T follicular helper cell (primary cell): ENCODE measurements around the gene ELOVL1.
A peak's percentile ranks its signal among the peaks of the same experiment; 100 is the strongest.
"Not testable (repeated sequence)": the region's sequence is repeated elsewhere in the genome, so short reads cannot be mapped to it uniquely, and the experiment has no call there.

Source experiments
- DNase-seq: peaks from one replicate; pipeline ENCODE4 v3.0.0-alpha.2; 2020; ENCODE audit warnings: low read depth

The ELOVL1 gene

GRCh38 chr1:43381612-43382011, 13.8 kb upstream of the ELOVL1 start:
- DNase-seq, result no peak

DNA sequence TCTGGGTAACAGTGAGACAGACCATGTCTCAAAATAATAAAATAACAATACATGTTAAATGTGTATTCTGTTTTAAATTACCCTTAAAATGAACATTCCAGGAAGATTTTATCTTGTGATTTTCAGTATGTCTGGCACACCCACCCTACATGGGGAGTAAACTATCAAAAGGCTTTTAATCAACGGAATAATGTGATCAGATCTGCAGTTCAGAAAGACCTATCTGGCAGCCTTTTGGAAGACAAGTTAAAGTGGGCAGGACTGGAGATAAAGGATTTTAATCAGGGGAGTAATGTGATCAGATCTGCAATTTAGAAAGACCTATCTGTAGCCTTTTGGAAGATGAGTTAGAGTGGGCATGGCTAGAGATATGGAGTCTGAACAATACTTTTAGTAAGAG, 11.7 kb upstream of the ELOVL1 start:
- DNase-seq, result no peak

GRCh38 chr1:43377831-43378230, 10.0 kb upstream of the ELOVL1 start:
- no peak for DNase-seq

GRCh38 chr1:43376723-43377235, 9.0 kb upstream of the ELOVL1 start:
- no peak for DNase-seq

DNA sequence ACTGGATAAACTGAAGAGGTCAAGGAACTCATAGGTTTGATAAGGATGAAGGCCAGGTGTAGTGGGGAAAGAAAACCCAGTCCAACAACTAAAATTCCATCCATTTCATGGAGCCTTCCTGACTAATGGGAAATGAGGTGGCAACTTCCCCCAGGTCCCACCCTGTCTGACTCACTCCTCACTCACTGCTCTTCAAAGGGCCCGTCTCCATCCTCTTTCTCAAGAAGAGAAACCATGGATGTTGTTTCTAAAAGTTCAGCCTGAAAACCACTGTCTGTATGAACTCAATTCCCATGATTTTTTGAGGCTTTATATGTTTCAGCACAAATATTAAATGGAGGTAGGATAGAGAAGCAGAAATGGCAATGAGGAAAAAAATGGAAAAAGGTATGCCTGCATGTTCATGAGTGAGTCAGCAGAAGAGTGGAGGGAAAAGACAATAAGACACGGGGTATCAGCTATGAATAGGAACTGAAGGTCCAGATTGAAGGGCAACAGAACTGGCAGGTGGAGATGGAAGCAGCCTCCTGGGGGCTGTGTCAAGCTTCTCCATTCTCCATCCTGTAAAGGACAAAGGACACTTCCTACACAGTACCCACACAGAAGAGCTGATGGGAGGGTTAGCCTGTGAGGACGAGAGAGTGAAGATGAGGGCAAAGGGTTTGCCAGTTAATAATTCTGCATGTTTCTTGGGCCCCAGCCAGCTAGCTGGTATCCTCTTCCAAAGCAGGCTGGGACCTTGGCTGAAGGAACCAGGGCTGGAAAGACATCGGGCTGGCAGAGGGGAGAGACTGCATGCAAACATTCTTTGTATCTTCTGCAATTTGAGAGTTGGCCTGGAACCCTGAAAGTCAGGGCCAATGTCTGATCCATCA, 5.5 kb upstream of the ELOVL1 start:
- DNase-seq, result no peak

DNA sequence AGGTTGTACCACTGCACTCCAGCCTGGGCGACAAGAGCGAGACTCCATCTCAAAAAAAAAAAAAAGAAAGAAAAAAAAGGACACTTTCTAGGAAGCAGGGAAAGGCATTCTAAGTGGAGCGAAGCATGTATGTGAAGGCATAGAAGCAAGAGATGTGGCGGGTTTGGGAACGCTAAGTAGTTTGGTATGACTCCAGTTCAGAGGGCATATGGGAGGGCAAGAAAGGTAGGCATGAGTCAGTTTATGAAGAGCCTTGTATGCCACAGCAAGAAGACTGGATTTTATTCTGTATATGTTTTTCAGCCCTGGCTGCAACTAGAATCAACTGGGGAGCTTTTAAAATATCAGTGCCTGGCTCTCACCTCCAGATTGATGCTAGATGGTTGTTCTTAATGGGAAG, 4.4 kb upstream of the ELOVL1 start:
- no peak for DNase-seq

GRCh38 chr1:43370564-43370963, 2.8 kb upstream of the ELOVL1 start:
- DNase-seq, result no peak

GRCh38 chr1:43369779-43370178, 2.0 kb upstream of the ELOVL1 start:
- DNase-seq, result not testable (repeated sequence)

DNA sequence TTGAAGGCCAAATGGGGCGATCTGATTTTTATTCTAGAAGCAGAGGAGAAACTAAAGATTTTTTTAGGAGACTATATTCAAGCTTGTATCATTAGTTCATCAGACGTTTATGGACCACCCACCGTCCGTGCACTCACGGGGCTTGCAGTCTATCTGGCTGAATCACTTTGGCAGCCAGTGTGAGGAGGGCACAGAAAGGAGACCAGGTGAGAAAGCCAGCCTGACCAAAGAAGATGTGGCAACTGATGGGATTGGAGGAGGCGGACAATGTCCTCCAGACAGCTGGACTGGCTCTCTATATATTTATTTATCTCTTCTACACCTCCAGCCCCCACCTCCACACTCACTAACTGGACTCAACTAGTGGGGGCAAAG, 822 bp upstream of the ELOVL1 start:
- no peak for DNase-seq

DNA sequence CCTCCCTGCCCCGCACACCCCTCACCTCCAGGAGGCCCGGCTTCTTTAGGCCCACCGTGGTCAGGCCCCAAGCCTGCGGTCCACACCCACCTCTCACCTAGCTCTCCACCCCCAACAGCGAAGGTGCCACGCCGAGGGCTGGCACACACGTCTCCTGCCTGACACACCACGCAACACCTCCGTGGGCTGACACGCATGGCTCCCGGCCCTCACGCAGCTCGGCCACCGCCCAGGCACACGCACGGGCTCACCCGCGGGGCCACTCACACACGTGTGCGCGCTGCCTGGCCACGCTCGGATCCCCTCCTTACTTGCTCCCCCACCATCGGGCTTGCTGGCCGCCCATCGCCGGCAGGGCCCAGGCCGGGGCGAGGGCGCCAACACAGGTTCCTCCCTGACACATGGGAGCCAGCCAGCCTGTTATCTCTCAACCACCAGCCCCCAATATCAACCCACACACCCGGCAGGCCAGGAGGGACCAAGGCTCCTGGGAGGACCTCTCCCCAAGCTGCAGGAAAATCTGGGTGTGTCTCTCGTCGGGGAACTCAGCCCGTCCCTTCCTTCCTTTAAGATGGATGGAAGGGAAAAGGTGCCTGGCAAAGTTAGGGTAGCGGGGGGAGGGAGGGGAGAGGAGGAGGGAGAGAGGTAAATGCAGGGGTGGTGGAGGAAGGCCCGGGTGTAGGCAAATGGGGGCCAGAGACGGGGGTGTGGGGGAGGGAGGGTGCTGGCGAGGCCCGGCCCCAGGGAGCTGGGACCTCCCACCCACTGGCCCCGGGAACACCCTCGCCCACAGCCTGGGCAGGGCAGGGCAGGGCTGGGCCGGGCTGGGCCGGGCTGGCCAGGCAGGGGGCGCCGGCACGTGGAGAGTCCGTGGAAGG, 546 bp downstream of the ELOVL1 start:
- no peak for DNase-seq

DNA sequence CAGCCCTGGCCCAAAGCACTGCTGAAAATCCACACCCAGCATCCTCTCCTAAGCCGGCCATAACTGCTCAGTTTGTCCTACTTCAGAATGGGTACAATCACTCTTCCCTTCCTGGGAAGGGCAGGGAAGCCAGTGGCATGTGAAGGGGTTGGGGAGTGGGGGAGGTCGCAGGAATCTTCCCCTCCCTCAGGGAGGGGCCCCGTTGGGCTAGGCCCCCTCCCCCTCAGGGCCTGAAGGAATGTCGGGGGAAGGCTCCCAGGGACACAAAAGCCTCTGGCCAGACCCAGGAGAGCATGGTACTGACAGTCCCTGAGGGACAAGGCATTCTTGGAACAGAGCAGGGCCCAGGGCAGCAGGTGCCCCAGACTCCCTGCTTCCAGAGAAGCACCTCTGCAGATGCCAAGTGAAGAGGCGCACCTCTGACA, 1.2 kb downstream of the ELOVL1 start:
- DNase-seq, result no peak

- no peak for DNase-seq
Observed at GRCh38 chr1:43366179-43366578, 1.6 kb downstream of the ELOVL1 start.

DNA sequence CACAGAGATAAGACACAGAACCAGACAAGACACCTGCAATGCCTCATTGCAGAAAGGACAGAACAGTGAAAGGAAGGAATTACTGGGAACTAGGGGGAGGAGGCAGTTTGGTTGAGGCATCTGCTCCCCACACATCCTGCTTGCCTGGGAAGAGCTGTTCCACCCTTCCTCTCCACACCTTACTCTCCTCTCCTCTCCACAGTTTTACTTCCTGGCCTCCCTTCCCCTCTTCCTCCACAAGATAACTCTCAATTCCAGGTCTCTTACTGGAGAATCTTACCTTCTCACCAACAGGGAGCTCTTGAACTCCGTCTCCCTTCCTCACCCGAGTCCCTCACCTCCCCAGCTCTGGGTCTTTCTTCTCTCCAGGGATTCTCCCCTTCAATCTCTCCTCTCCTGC, 2.1 kb downstream of the ELOVL1 start:
- DNase-seq, result no peak

DNA sequence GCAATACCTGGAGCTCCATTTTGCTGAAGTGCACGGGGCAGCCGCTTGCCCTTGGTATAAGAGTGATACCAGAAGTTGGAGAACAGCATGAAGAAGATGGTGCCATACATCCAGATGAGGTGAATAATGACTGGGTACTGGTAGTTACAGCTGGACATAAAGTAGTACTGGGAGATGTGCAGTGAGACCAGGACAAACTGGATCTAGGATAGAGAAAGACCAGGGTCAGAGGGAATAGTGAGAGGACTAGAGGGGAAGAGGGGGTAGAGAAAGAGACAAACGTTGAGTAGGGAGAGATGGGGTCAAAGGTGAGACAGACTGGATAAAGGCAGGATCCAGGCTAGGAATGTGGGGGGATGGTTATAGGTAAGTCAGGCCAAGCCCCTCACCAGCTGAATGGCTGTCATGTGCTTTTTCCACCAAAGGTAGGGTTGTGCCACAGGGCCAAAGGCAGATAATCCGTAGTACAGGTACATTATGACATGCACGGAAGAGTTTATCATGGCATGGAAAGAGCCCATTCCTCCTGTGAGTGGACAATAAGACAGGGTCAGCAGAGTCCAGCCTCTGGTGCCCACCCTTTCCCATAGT, 3.8 kb downstream of the ELOVL1 start:
- DNase-seq, result no peak

GRCh38 chr1:43363283-43363934, 4.4 kb downstream of the ELOVL1 start:
- no peak for DNase-seq

- DNase-seq, result no peak
Observed at GRCh38 chr1:43360616-43361015, 7.2 kb downstream of the ELOVL1 start.

DNA sequence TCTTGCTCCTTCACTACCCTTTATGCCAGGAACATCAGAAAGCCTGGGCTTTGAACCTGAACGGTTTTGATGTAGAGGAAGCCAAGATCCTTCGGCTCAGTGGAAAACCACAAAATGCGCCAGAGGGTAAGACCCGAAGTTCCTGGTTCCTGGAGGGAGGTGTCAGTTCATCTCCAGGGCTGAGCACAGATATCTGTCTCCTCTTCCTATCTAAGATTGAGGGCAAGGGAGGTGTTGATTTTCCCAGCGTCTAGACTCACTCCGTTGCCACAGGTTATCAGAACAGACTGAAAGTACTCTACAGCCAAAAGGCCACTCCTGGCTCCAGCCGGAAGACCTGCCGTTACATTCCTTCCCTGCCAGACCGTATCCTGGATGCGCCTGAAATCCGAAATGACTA, 8.1 kb downstream of the ELOVL1 start:
- no peak for DNase-seq

GRCh38 chr1:43358746-43359693, 8.8 kb downstream of the ELOVL1 start, which contains the start of gene CDC20:
Gene CDC20 (plus strand): TSS chr1:43358981. CDS start chr1:43359216, 235 bp downstream.
- peak; percentile 95 for DNase-seq

GRCh38 chr1:43358121-43358745, 9.6 kb downstream of the ELOVL1 start:
- DNase-seq, result no peak

DNA sequence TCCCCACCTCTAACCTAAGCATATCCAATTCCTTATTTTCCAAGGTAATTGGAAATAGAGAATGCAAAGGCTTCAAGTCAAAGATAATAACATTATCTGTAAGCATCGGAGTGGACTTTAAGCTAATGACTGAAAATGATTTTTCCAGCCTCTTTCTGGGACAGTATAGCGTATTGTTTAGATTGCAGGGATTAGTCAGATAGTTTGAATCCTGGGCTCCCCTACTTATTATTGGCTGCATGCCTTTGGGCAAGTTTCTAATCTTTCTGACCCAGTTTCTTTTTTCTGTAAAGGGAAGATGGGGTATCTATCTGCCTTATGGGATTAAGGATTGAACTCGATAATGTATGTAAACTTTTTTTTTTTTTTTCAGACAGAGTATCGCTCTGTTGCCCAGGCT, 10.6 kb downstream of the ELOVL1 start:
- no peak for DNase-seq
